Spleen (tissue), 11 donors: ENCODE measurements around the gene UTP11. TPM values are rescaled to one million over a fixed set of nuclear protein-coding genes. Genes with fewer than 3 reads are reported as not detected.

Source experiments
- DNase-seq: peaks from one replicate; pipeline ENCODE4 v3.0.0-alpha.2; 2020
- H3K27ac ChIP-seq, 8 donors: fragments of 200-600 bp; sonication (generic) in 7 of 8; 1 replicate in 4 of 8; 2 replicates in 4 of 8; pipeline versions ENCODE4 v1.5.0 to v1.8.0; 2016 to 2021; ENCODE audit warnings: inconsistent platforms in 4 of 8, mild to moderate bottlenecking in 4 of 8, moderate library complexity in 1 of 8
- H3K27me3 ChIP-seq, 7 donors: fragments of 200-600 bp; sonication (generic) in 6 of 7; replicated peaks in 1 of 7; 1 replicate in 4 of 7; 2 replicates in 3 of 7; pipeline versions ENCODE4 v1.5.0 to v1.8.0; 2016 to 2021; ENCODE audit warnings: inconsistent platforms in 3 of 7, mild to moderate bottlenecking in 1 of 7
- H3K36me3 ChIP-seq, 6 donors: fragments of 200-600 bp; sonication (generic) in 5 of 6; 1 replicate in 4 of 6; 2 replicates in 2 of 6; pipeline versions ENCODE4 v1.5.0 to v1.8.0; 2016 to 2021; ENCODE audit warnings: inconsistent platforms in 2 of 6
- H3K4me1 ChIP-seq, 6 donors: fragments of 200-600 bp; sonication (generic) in 5 of 6; 1 replicate in 3 of 6; 2 replicates in 3 of 6; pipeline versions ENCODE4 v1.5.0 to v1.8.0; 2016 to 2021; ENCODE audit warnings: inconsistent platforms in 3 of 6
- H3K4me3 ChIP-seq, 8 donors: fragments of 200-600 bp; sonication (generic) in 7 of 8; 1 replicate in 4 of 8; 2 replicates in 4 of 8; pipeline versions ENCODE4 v1.5.0 to v1.8.0; 2016 to 2021; ENCODE audit warnings: inconsistent platforms in 4 of 8, mild to moderate bottlenecking in 4 of 8, moderate library complexity in 2 of 8
- H3K9me3 ChIP-seq, 8 donors: fragments of 200-600 bp; sonication (generic) in 7 of 8; 1 replicate in 4 of 8; 2 replicates in 4 of 8; pipeline versions ENCODE4 v1.5.0 to v1.8.0; 2016 to 2021; ENCODE audit warnings: inconsistent platforms in 4 of 8
- CTCF ChIP-seq, 11 experiments: fragments of 200-600 bp in 7 of 11; fragments of 450-650 bp in 4 of 11; sonication (generic) in 4 of 11; IDR thresholded peaks in 8 of 11; conservative IDR thresholded peaks in 3 of 11; 1 replicate in 7 of 11; 2 replicates in 4 of 11; pipeline versions ENCODE4 v1.4.0 to v1.8.0; 2016 to 2021; ENCODE audit warnings: antibody characterized with exemption in 11 of 11, inconsistent platforms in 4 of 11, mild to moderate bottlenecking in 1 of 11
- POLR2A ChIP-seq, 3 donors: fragments of 450-650 bp; IDR thresholded peaks; one replicate each; pipeline ENCODE4 v1.5.1; 2017; ENCODE audit warnings: antibody characterized with exemption in 3 of 3, mild to moderate bottlenecking in 1 of 3
- POLR2AphosphoS5 ChIP-seq, 3 donors: sonication (generic); formaldehyde crosslinking; IDR thresholded peaks; one replicate each; pipeline ENCODE4 v1.5.1; 2017; ENCODE audit warnings: antibody characterized with exemption in 3 of 3
- WGBS, 5 donors: extraction: QIAGEN DNeasy Blood & Tissue Kit in 3 of 5; methylation state at CpG; one replicate each; pipeline versions ENCODE4 v1.1.5 to v1.1.7; 2013 to 2018; 5-methylcytosine and 5-hydroxymethylcytosine counted together
- intact Hi-C: fragments of 100-400 bp; cut with DNase I; formaldehyde crosslinking; loops from one replicate; pipeline ENCODE4 v1.15.0; 2023; ENCODE audit warnings: low total_unique reads
- polyA plus RNA-seq, 3 donors: library from polyadenylated mRNA; stranded (reverse); fragments of 200-250 nt; gene quantifications; one replicate each; pipeline ENCODE4 v1.2.1, GENCODE V29; 2013
- total RNA-seq, 7 donors: library from RNA; depleted of rRNA in 3 of 7; stranded (reverse); fragments of >200 nt in 3 of 7; fragmentation: NEBNext Ultra II Directional in 4 of 7; extraction: Animal tissue kit (Norgen Biotek cat#: 25700) in 4 of 7; gene quantifications; one replicate each; pipeline versions ENCODE4 v1.1.0 to v1.2.1, GENCODE V29; 2016 to 2021
- donor health status: healthy with polysubstance abuse.
- donor health status: DM: no; HTN: no; CAD: no; lungs with moderate emphysema.
- donor health status: DM: no; HTN: no; CAD: no.
- donor health status: Bipolar disorder and iron deficiency.
- donor health status: healthy.
- donor health status: DM: no; HTN: no; CAD: no.
- donor health status: DM: yes; HTN: yes; CAD: no.

Gene UTP11
- total and polyA plus RNA-seq, 10 donors, result 12.5 to 51.4 (median 20.8) TPM

- no peaks in the 10 kb centered on the region for H3K9me3 ChIP-seq
- H3K27ac ChIP-seq, result peak overlapping the region in 6 of 8 donors; percentile 57 to 91 (median 76)
- no peaks in the 10 kb centered on the region for H3K36me3 ChIP-seq
- TF ChIP-seq POLR2A (IDR thresholded peaks at IDR 0.05) (no peak), CTCF (IDR thresholded peaks at IDR 0.05 in 8 of 11, conservative IDR thresholded peaks at IDR 0.05 in 3 of 11) (no peak), POLR2AphosphoS5 (IDR thresholded peaks at IDR 0.05) (no peak)
- peaks cover 0 to 26% (median 6%) of the 10 kb centered on the region in 7 donors for H3K27me3 ChIP-seq
- intact Hi-C loops, result no loop called here
- WGBS, 5 donors, result 63 to 72% (median 70%) methylated on average over 12 of the region's 12 CpGs
- H3K4me1 ChIP-seq, result peaks cover 0 to 59% (median 23%) of the 10 kb centered on the region in 6 donors
- H3K4me3 ChIP-seq, result peak overlapping the region in 4 of 8 donors; percentile 52 to 76 (median 58)
- no peak for DNase-seq
These were observed 6.3 kb upstream of the UTP11 start for GRCh38 chr1:38006008-38006828.

- 71 to 76% (median 73%) methylated on average over 8 of the region's 8 CpGs for WGBS, 5 donors
- TF ChIP-seq POLR2A (IDR thresholded peaks at IDR 0.05) (no peak), POLR2AphosphoS5 (IDR thresholded peaks at IDR 0.05) (no peak), CTCF (IDR thresholded peaks at IDR 0.05 in 8 of 11, conservative IDR thresholded peaks at IDR 0.05 in 3 of 11) (no peak)
These were observed 3.3 kb upstream of the UTP11 start for GRCh38 chr1:38009088-38009840.

GRCh38 chr1:38009841-38010180 is 2.7 kb upstream of the UTP11 start:
- H3K36me3 ChIP-seq, result peaks cover 0 to 6% (median 0%) of the 10 kb centered on the region in 6 donors
- no peak for DNase-seq
- peaks cover 0 to 13% (median 2%) of the 10 kb centered on the region in 7 donors for H3K27me3 ChIP-seq
- TF ChIP-seq POLR2AphosphoS5 (IDR thresholded peaks at IDR 0.05) (no peak), POLR2A (IDR thresholded peaks at IDR 0.05) (no peak), CTCF (IDR thresholded peaks at IDR 0.05 in 8 of 11, conservative IDR thresholded peaks at IDR 0.05 in 3 of 11) (no peak)
- peaks cover 16 to 55% (median 28%) of the 10 kb centered on the region in 6 donors for H3K4me1 ChIP-seq
- H3K4me3 ChIP-seq, result no peak overlapping the region
- intact Hi-C loops, result no loop called here
- H3K9me3 ChIP-seq, result peaks cover 0 to 5% (median 0%) of the 10 kb centered on the region in 8 donors
- peak overlapping the region in 3 of 8 donors; percentile 60 to 83 (median 60) for H3K27ac ChIP-seq
- 71 to 95% (median 88%) methylated on average over 5 to 6 of the region's 6 CpGs for WGBS, 5 donors

More at GRCh38 chr1:38009088-38009840, 3.3 kb upstream of the UTP11 start:
- intact Hi-C loops, result no loop called here
- Histone ChIP-seq H3K4me1 (peaks cover 11 to 55% (median 25%) of the 10 kb centered on the region in 6 donors), H3K4me3 (no peak overlapping the region), H3K27me3 (peaks cover 0 to 18% (median 6%) of the 10 kb centered on the region in 7 donors), H3K9me3 (peaks cover 0 to 5% (median 0%) of the 10 kb centered on the region in 8 donors), H3K27ac (peak overlapping the region in 7 of 8 donors; percentile 16 to 83 (median 29)), H3K36me3 (peaks cover 0 to under 1% (median 0%) of the 10 kb centered on the region in 6 donors)
- no peak for DNase-seq
